Upper lobe of left lung (tissue), 6 donors: ENCODE results near the gene TMCC1. TPM values are rescaled to one million over a fixed set of nuclear protein-coding genes. Genes with fewer than 3 reads are reported as not detected.

Experiments used
- ATAC-seq, 2 donors: fragments of 200-7000 bp; cut with Tn5 transposase; one replicate each; pipeline ENCODE4 v1.9.1; 2022; ENCODE audit warnings: mild to moderate bottlenecking in 2 of 2, moderate library complexity in 2 of 2; ENCODE audit not compliant: low FRiP score in 2 of 2
- DNase-seq, 2 donors: peaks; one replicate each; pipeline ENCODE4 v3.0.0-alpha.2; 2019 to 2020
- H3K27ac ChIP-seq, 4 donors: fragments of 200-600 bp; sonication (generic); one replicate each; pipeline ENCODE4 v1.5.1; 2016 to 2019
- H3K27me3 ChIP-seq, 4 donors: fragments of 200-600 bp; sonication (generic); one replicate each; pipeline ENCODE4 v1.5.1; 2017 to 2019
- H3K36me3 ChIP-seq, 4 donors: fragments of 200-600 bp; sonication (generic); one replicate each; pipeline ENCODE4 v1.5.1; 2016 to 2019
- H3K4me1 ChIP-seq, 4 donors: fragments of 200-600 bp; sonication (generic); one replicate each; pipeline ENCODE4 v1.5.1; 2018 to 2019
- H3K4me3 ChIP-seq, 4 donors: fragments of 200-600 bp; sonication (generic); one replicate each; pipeline ENCODE4 v1.5.1; 2017 to 2019; ENCODE audit warnings: mild to moderate bottlenecking in 2 of 4, moderate library complexity in 1 of 4
- H3K9me3 ChIP-seq, 4 donors: fragments of 200-600 bp; sonication (generic); one replicate each; pipeline ENCODE4 v1.5.1; 2018 to 2019
- EP300 ChIP-seq, 4 donors: sonication (generic); formaldehyde crosslinking; IDR thresholded peaks; one replicate each; pipeline ENCODE4 v1.5.1; 2017; ENCODE audit warnings: antibody characterized with exemption in 4 of 4, control low read depth in 2 of 4
- POLR2A ChIP-seq, 4 donors: fragments of 450-650 bp; IDR thresholded peaks; one replicate each; pipeline ENCODE4 v1.5.1; 2016 to 2017; ENCODE audit warnings: antibody characterized with exemption in 4 of 4, mild to moderate bottlenecking in 2 of 4
- POLR2AphosphoS5 ChIP-seq, 2 donors: sonication (generic); formaldehyde crosslinking; IDR thresholded peaks; one replicate each; pipeline ENCODE4 v1.5.1; 2017; ENCODE audit warnings: antibody characterized with exemption in 2 of 2
- WGBS, 2 donors: methylation state at CpG; one replicate each; pipeline ENCODE4 v1.1.5; 2017 to 2018; 5-methylcytosine and 5-hydroxymethylcytosine counted together
- total RNA-seq, 6 donors: library from RNA; depleted of rRNA in 4 of 6; stranded (reverse); fragments of >200 nt in 4 of 6; gene quantifications; one replicate each; pipeline versions ENCODE4 v1.1.0 to v1.2.1, GENCODE V29; 2016 to 2021
- TF ChIP-seq, protein P1 (sequence below), 6 experiments: fragments of 450-650 bp in 4 of 6; fragments of 200-600 bp in 2 of 6; sonication (generic) in 2 of 6; IDR thresholded peaks; one replicate each; pipeline ENCODE4 v1.5.1; 2016 to 2019; ENCODE audit warnings: antibody characterized with exemption in 6 of 6
- donor health status: DM: no; HTN: no; CAD: no; lungs with moderate emphysema.
- donor health status: DM: no; HTN: yes; CAD: no; lungs with severe emphysema.

TMCC1 gene
- total RNA-seq, 6 donors from 2014 or later, result 16.9 to 39.2 (median 27.9) TPM

GRCh38 chr3:129608936-129609590 lies 284.4 kb downstream of the TMCC1 start:
- no peaks in the 10 kb centered on the region for H3K9me3 ChIP-seq
- DNase-seq (no peak), ATAC-seq (no peak)
- no peaks in the 10 kb centered on the region for H3K36me3 ChIP-seq
- TF ChIP-seq POLR2A (IDR thresholded peaks at IDR 0.05), result no peak
- TF ChIP-seq POLR2AphosphoS5 (IDR thresholded peaks at IDR 0.05), result no peak
- no peak for TF ChIP-seq EP300 (IDR thresholded peaks at IDR 0.05)
- TF ChIP-seq, protein P1, sequence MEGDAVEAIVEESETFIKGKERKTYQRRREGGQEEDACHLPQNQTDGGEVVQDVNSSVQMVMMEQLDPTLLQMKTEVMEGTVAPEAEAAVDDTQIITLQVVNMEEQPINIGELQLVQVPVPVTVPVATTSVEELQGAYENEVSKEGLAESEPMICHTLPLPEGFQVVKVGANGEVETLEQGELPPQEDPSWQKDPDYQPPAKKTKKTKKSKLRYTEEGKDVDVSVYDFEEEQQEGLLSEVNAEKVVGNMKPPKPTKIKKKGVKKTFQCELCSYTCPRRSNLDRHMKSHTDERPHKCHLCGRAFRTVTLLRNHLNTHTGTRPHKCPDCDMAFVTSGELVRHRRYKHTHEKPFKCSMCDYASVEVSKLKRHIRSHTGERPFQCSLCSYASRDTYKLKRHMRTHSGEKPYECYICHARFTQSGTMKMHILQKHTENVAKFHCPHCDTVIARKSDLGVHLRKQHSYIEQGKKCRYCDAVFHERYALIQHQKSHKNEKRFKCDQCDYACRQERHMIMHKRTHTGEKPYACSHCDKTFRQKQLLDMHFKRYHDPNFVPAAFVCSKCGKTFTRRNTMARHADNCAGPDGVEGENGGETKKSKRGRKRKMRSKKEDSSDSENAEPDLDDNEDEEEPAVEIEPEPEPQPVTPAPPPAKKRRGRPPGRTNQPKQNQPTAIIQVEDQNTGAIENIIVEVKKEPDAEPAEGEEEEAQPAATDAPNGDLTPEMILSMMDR (IDR thresholded peaks at IDR 0.05), result no peak
- H3K4me1 ChIP-seq, result peaks cover 52 to 77% (median 63%) of the 10 kb centered on the region in 4 donors
- peak overlapping the region; percentile 1 to 98 (median 94) for H3K27ac ChIP-seq
- no peaks in the 10 kb centered on the region for H3K27me3 ChIP-seq
- 77 to 93% methylated on average over 3 to 4 of the region's 4 CpGs for WGBS, 2 donors
- no peak overlapping the region for H3K4me3 ChIP-seq

- Histone ChIP-seq H3K9me3 (no peaks in the 10 kb centered on the region), H3K27me3 (no peaks in the 10 kb centered on the region), H3K4me1 (peaks cover 54 to 83% (median 69%) of the 10 kb centered on the region in 4 donors), H3K27ac (peak overlapping the region; percentile 91 to 98 (median 94)), H3K36me3 (no peaks in the 10 kb centered on the region), H3K4me3 (peak overlapping the region in 1 of 4 donors; percentile 62)
- DNase-seq (peak in 1 of 2 donors; percentile 64), ATAC-seq (no peak)
- TF ChIP-seq POLR2AphosphoS5 (IDR thresholded peaks at IDR 0.05) (peak in 1 of 2 donors; percentile 26), EP300 (IDR thresholded peaks at IDR 0.05) (no peak)
- TF ChIP-seq, protein P1 (IDR thresholded peaks at IDR 0.05), result peak in 2 of 6 experiments; percentile 17 to 38
- WGBS, 2 donors, result 41 to 47% methylated on average over 17 of the region's 17 CpGs
Observed at GRCh38 chr3:129608087-129608935, 285.2 kb downstream of the TMCC1 start.

- Histone ChIP-seq H3K36me3 (no peaks in the 10 kb centered on the region), H3K27ac (peak overlapping the region; percentile 91 to 98 (median 94)), H3K9me3 (no peaks in the 10 kb centered on the region), H3K4me3 (peak overlapping the region in 3 of 4 donors; percentile 59 to 64 (median 62)), H3K4me1 (peaks cover 62 to 83% (median 70%) of the 10 kb centered on the region in 4 donors), H3K27me3 (no peaks in the 10 kb centered on the region)
- no peak for TF ChIP-seq EP300 (IDR thresholded peaks at IDR 0.05)
- TF ChIP-seq, protein P1 (IDR thresholded peaks at IDR 0.05), result no peak
- no peak for TF ChIP-seq POLR2A (IDR thresholded peaks at IDR 0.05)
- no peak for TF ChIP-seq POLR2AphosphoS5 (IDR thresholded peaks at IDR 0.05)
- WGBS, 2 donors, result 11 to 54% methylated on average over 7 to 18 of the region's 18 CpGs
- ATAC-seq (peak in 1 of 2 donors; percentile 0), DNase-seq (peak in 1 of 2 donors; percentile 80)
Observed at GRCh38 chr3:129607391-129608068, 286.0 kb downstream of the TMCC1 start.

- 1 to 3% methylated on average over 36 to 38 of the region's 96 CpGs for WGBS, 2 donors
- Histone ChIP-seq H3K36me3 (no peaks in the 10 kb centered on the region), H3K27me3 (no peaks in the 10 kb centered on the region), H3K4me3 (peak within 1 kb of the TSS; percentile 39 to 85 (median 72)), H3K9me3 (no peaks in the 10 kb centered on the region), H3K4me1 (peaks cover 62 to 83% (median 70%) of the 10 kb centered on the region in 4 donors), H3K27ac (peak within 1 kb of the TSS; percentile 92 to 98 (median 94))
- DNase-seq (peak; percentile 70 to 95), ATAC-seq (peak; percentile 56 to 81)
- TF ChIP-seq EP300 (IDR thresholded peaks at IDR 0.05) (no peak), POLR2AphosphoS5 (IDR thresholded peaks at IDR 0.05) (peak; percentile 57 to 79), POLR2A (IDR thresholded peaks at IDR 0.05) (peak in 2 of 4 donors; percentile 28 to 84)
- TF ChIP-seq, protein P1 (IDR thresholded peaks at IDR 0.05), result no peak
Observed at GRCh38 chr3:129606636-129607390, 286.7 kb downstream of the TMCC1 start, which contains the start of gene PLXND1. Gene PLXND1, minus strand, starts transcription at chr3:129606676. Its CDS starts 37 bp downstream, at chr3:129606639.
